GM19397 (cell line): ENCODE data around the gene PIK3R5.

ENCODE experiments used
- ATAC-seq: cut with Tn5 transposase; IDR thresholded peaks from one replicate; pipeline ENCODE4 v1.9.1; 2021; ENCODE audit warnings: mild to moderate bottlenecking, moderate library complexity; ENCODE audit not compliant: unreplicated experiment

PIK3R5 gene

GRCh38 chr17:8955021-8955959 lies 10.2 kb downstream of the PIK3R5 start:
- no peak for ATAC-seq

- ATAC-seq: peak; percentile 49
These were observed 11.2 kb downstream of the PIK3R5 start for GRCh38 chr17:8954339-8954738.

- ATAC-seq: no peak
These were observed 12.2 kb downstream of the PIK3R5 start for GRCh38 chr17:8953156-8953885.

GRCh38 chr17:8952191-8952590 lies 13.3 kb downstream of the PIK3R5 start:
- ATAC-seq: no peak

GRCh38 chr17:8951206-8951605 lies 14.3 kb downstream of the PIK3R5 start:
- ATAC-seq: no peak

GRCh38 chr17:8949061-8949661 lies 16.3 kb downstream of the PIK3R5 start:
- ATAC-seq: no peak

GRCh38 chr17:8948462-8948861 lies 17.0 kb downstream of the PIK3R5 start:
- no peak for ATAC-seq

GRCh38 chr17:8947201-8947600 lies 18.3 kb downstream of the PIK3R5 start:
- ATAC-seq: no peak

- ATAC-seq: no peak
These were observed 19.0 kb downstream of the PIK3R5 start for GRCh38 chr17:8946476-8946875.

- ATAC-seq: no peak
These were observed 19.4 kb downstream of the PIK3R5 start for GRCh38 chr17:8946071-8946470.

GRCh38 chr17:8944748-8945147 lies 20.8 kb downstream of the PIK3R5 start:
- ATAC-seq: no peak

GRCh38 chr17:8944083-8944482 lies 21.4 kb downstream of the PIK3R5 start:
- no peak for ATAC-seq

- ATAC-seq: peak; percentile 7
These were observed 23.4 kb downstream of the PIK3R5 start for GRCh38 chr17:8941980-8942622.

GRCh38 chr17:8941520-8941919 lies 24.0 kb downstream of the PIK3R5 start:
- ATAC-seq: peak; percentile 67

GRCh38 chr17:8940866-8941471 lies 24.5 kb downstream of the PIK3R5 start:
- peak; percentile 16 for ATAC-seq

- no peak for ATAC-seq
These were observed 25.8 kb downstream of the PIK3R5 start for GRCh38 chr17:8939496-8940334.

GRCh38 chr17:8938933-8939332 lies 26.6 kb downstream of the PIK3R5 start:
- ATAC-seq: no peak

- ATAC-seq: no peak
These were observed 30.3 kb downstream of the PIK3R5 start for GRCh38 chr17:8935191-8935590.

- no peak for ATAC-seq
These were observed 31.2 kb downstream of the PIK3R5 start for GRCh38 chr17:8934346-8934745.

- ATAC-seq: no peak
These were observed 34.9 kb downstream of the PIK3R5 start for GRCh38 chr17:8930649-8931048.
